Neural cell (in vitro differentiated cells): ENCODE data around the gene RAB3IL1. TPM values are rescaled to one million over a fixed set of nuclear protein-coding genes. Genes with fewer than 3 reads are reported as not detected.

Source experiments
- H2AFZ ChIP-seq: fragments of 200-600, 300-800 bp; sonication (generic), shearing (Covaris generic); 2 replicates; pipeline ENCODE4 v1.6.0; 2014; ENCODE audit warnings: low read depth, mild to moderate bottlenecking, antibody characterized with exemption, low read length, moderate library complexity
- H3F3A ChIP-seq: fragments of 200-600 bp; shearing (Covaris generic); 2 replicates; pipeline ENCODE4 v1.6.1; 2016; ENCODE audit warnings: mild to moderate bottlenecking, moderate library complexity, mixed read lengths, antibody characterized with exemption, low read length; ENCODE audit not compliant: insufficient read depth, poor library complexity, severe bottlenecking
- H3K27ac ChIP-seq: fragments of 200-600, 300-800 bp; sonication (generic), shearing (Covaris generic); 2 replicates; pipeline ENCODE4 v1.5.1; 2014; ENCODE audit warnings: mild to moderate bottlenecking, low read length, moderate library complexity
- H3K27me3 ChIP-seq: fragments of 300-800, 200-600 bp; sonication (generic), shearing (Covaris generic); 2 replicates; pipeline ENCODE4 v1.6.0; 2014; ENCODE audit warnings: mild to moderate bottlenecking, low read depth, low read length, moderate library complexity; ENCODE audit not compliant: insufficient read depth
- H3K36me3 ChIP-seq: fragments of 300-800, 200-600 bp; sonication (generic), shearing (Covaris generic); 2 replicates; pipeline ENCODE4 v1.5.1; 2014; ENCODE audit warnings: mild to moderate bottlenecking, antibody characterized with exemption, low read length, moderate library complexity; ENCODE audit not compliant: insufficient read depth
- H3K4me2 ChIP-seq: fragments of 300-800, 200-600 bp; sonication (generic), shearing (Covaris generic); 2 replicates; pipeline ENCODE4 v1.6.0; 2014; ENCODE audit warnings: mild to moderate bottlenecking, low read length
- H3K4me3 ChIP-seq: fragments of 300-800, 200-600 bp; sonication (generic), shearing (Covaris generic); 2 replicates; pipeline ENCODE4 v1.5.1; 2014; ENCODE audit warnings: mild to moderate bottlenecking, low read length, moderate library complexity
- H3K79me2 ChIP-seq: fragments of 200-600 bp; shearing (Covaris generic); replicated peaks from 2 replicates; pipeline ENCODE4 v1.6.0; 2014; ENCODE audit warnings: mild to moderate bottlenecking, low read length, moderate library complexity; ENCODE audit not compliant: insufficient read depth
- H3K9ac ChIP-seq: fragments of 300-800, 200-600 bp; sonication (generic), shearing (Covaris generic); 2 replicates; pipeline ENCODE4 v1.6.1; 2016; ENCODE audit warnings: mild to moderate bottlenecking, low read length, mixed read lengths
- H3K9me2 ChIP-seq: fragments of 200-600 bp; shearing (Covaris generic); 2 replicates; pipeline ENCODE4 v1.6.1; 2016; ENCODE audit warnings: mild to moderate bottlenecking, low read length, mixed read lengths; ENCODE audit not compliant: insufficient read depth
- H3K9me3 ChIP-seq: fragments of 200-600, 300-800 bp; sonication (generic), shearing (Covaris generic); 2 replicates; pipeline ENCODE4 v1.6.1; 2016; ENCODE audit warnings: mild to moderate bottlenecking, mixed run types, low read length, moderate library complexity, mixed read lengths
- H4K20me1 ChIP-seq: fragments of 200-600 bp; shearing (Covaris generic); 2 replicates; pipeline ENCODE4 v1.6.1; 2016; ENCODE audit warnings: mild to moderate bottlenecking, mixed run types; ENCODE audit not compliant: insufficient read depth
- EP300 ChIP-seq: fragments of 450-650 bp; conservative IDR thresholded peaks from 2 replicates; pipeline ENCODE4 v1.6.1; 2014; ENCODE audit warnings: antibody characterized with exemption, mild to moderate bottlenecking, moderate library complexity; ENCODE audit not compliant: poor library complexity, severe bottlenecking
- EZH2 ChIP-seq: fragments of 200-600, 300-800 bp; shearing (Covaris generic), sonication (generic); IDR thresholded peaks from 2 replicates; pipeline ENCODE4 v1.6.1; 2014; ENCODE audit warnings: antibody characterized with exemption, low read length, borderline replicate concordance, mild to moderate bottlenecking; ENCODE audit not compliant: insufficient read depth, poor library complexity, severe bottlenecking
- MXI1 ChIP-seq: fragments of 450-650 bp; conservative IDR thresholded peaks from 2 replicates; pipeline ENCODE4 v1.6.1; 2014; ENCODE audit warnings: antibody characterized with exemption, mild to moderate bottlenecking; ENCODE audit not compliant: poor library complexity, severe bottlenecking
- POLR2AphosphoS5 ChIP-seq: IDR thresholded peaks from 2 replicates; pipeline ENCODE4 v1.6.1; 2012
- RAD21 ChIP-seq: fragments of 450-650 bp; conservative IDR thresholded peaks from 2 replicates; pipeline ENCODE4 v1.6.1; 2014; ENCODE audit warnings: antibody characterized with exemption, mild to moderate bottlenecking, moderate library complexity
- SMC3 ChIP-seq: fragments of 450-650 bp; conservative IDR thresholded peaks from 2 replicates; pipeline ENCODE4 v1.6.1; 2014; ENCODE audit warnings: antibody characterized with exemption, mild to moderate bottlenecking, moderate library complexity; ENCODE audit not compliant: poor library complexity
- TAF1 ChIP-seq: IDR thresholded peaks from 2 replicates; pipeline ENCODE4 v1.6.1; 2012; ENCODE audit warnings: low read depth
- polyA plus RNA-seq: library from polyadenylated mRNA; depleted of rRNA; stranded (reverse); fragments of >200 nt; gene quantifications from 2 replicates; pipeline ENCODE4 v1.2.3, GENCODE V29; 2014
- TF ChIP-seq, protein P1 (sequence below): IDR thresholded peaks from 2 replicates; pipeline ENCODE4 v1.6.1; 2012; ENCODE audit warnings: borderline replicate concordance
- TF ChIP-seq, protein P2 (sequence below): fragments of 450-650 bp; IDR thresholded peaks from 2 replicates; pipeline ENCODE4 v1.5.1; 2014; ENCODE audit warnings: antibody characterized with exemption, mild to moderate bottlenecking, moderate library complexity; ENCODE audit not compliant: poor library complexity, severe bottlenecking

Gene RAB3IL1
- polyA plus RNA-seq, 1 donor from 2014 or later, result 1.6 TPM

DNA sequence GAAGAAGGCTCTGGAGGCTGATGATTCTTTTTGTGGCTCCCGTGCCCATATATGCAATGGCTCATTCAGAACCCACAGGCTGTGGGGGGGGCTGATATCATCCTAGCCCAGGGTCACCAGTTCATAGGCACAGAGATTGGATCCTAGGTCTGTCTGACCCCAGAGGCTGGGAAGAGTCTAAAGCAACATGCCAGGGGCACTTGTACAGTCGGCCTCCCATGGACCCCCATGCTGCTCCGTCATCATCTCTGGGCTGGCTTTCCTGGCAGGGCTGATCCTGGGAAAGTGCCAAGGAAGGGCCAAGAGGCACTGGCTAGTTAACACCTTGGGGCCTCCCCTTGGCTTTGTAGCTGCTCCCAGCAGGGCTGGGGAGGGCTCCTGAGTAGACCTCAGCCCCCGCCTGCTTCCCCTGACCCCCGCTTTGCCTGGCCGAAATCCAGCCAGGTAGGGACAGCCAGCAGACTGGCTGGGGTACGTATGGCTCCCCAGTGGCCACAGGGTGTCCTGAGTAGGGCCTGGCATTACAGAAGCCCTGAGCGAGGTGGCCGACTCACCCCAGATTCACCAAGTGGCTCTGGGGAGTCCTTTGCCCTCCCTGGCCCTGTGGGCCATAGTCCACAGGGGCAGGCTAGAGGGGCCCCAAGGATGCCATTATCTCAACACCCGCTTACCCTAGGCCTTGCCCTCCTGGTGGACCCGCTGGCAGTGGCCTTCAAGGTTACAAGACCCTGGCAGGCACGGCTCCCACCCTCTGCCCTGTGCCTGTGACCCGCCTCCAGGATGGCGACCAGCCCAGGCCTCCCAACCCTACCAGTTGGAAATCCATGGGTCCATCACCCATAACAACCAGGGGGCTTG is 48.6 kb downstream of the RAB3IL1 start:
- Histone ChIP-seq H3F3A (no peaks in the 10 kb centered on the region), H3K27ac (no peak overlapping the region), H3K79me2 (no peaks in the 10 kb centered on the region), H3K4me2 (no peak overlapping the region), H3K27me3 (no peaks in the 10 kb centered on the region), H3K9ac (no peak overlapping the region), H4K20me1 (no peaks in the 10 kb centered on the region), H2AFZ (no peak overlapping the region), H3K9me2 (no peaks in the 10 kb centered on the region), H3K9me3 (no peaks in the 10 kb centered on the region), H3K36me3 (peaks cover 8% of the 10 kb centered on the region), H3K4me3 (no peak overlapping the region)
- TF ChIP-seq POLR2AphosphoS5, result no peak
- no peak for TF ChIP-seq EP300
- no peak for TF ChIP-seq MXI1
- TF ChIP-seq, protein P1, sequence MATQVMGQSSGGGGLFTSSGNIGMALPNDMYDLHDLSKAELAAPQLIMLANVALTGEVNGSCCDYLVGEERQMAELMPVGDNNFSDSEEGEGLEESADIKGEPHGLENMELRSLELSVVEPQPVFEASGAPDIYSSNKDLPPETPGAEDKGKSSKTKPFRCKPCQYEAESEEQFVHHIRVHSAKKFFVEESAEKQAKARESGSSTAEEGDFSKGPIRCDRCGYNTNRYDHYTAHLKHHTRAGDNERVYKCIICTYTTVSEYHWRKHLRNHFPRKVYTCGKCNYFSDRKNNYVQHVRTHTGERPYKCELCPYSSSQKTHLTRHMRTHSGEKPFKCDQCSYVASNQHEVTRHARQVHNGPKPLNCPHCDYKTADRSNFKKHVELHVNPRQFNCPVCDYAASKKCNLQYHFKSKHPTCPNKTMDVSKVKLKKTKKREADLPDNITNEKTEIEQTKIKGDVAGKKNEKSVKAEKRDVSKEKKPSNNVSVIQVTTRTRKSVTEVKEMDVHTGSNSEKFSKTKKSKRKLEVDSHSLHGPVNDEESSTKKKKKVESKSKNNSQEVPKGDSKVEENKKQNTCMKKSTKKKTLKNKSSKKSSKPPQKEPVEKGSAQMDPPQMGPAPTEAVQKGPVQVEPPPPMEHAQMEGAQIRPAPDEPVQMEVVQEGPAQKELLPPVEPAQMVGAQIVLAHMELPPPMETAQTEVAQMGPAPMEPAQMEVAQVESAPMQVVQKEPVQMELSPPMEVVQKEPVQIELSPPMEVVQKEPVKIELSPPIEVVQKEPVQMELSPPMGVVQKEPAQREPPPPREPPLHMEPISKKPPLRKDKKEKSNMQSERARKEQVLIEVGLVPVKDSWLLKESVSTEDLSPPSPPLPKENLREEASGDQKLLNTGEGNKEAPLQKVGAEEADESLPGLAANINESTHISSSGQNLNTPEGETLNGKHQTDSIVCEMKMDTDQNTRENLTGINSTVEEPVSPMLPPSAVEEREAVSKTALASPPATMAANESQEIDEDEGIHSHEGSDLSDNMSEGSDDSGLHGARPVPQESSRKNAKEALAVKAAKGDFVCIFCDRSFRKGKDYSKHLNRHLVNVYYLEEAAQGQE, result no peak
- TF ChIP-seq, protein P2, sequence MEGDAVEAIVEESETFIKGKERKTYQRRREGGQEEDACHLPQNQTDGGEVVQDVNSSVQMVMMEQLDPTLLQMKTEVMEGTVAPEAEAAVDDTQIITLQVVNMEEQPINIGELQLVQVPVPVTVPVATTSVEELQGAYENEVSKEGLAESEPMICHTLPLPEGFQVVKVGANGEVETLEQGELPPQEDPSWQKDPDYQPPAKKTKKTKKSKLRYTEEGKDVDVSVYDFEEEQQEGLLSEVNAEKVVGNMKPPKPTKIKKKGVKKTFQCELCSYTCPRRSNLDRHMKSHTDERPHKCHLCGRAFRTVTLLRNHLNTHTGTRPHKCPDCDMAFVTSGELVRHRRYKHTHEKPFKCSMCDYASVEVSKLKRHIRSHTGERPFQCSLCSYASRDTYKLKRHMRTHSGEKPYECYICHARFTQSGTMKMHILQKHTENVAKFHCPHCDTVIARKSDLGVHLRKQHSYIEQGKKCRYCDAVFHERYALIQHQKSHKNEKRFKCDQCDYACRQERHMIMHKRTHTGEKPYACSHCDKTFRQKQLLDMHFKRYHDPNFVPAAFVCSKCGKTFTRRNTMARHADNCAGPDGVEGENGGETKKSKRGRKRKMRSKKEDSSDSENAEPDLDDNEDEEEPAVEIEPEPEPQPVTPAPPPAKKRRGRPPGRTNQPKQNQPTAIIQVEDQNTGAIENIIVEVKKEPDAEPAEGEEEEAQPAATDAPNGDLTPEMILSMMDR, result no peak

DNA sequence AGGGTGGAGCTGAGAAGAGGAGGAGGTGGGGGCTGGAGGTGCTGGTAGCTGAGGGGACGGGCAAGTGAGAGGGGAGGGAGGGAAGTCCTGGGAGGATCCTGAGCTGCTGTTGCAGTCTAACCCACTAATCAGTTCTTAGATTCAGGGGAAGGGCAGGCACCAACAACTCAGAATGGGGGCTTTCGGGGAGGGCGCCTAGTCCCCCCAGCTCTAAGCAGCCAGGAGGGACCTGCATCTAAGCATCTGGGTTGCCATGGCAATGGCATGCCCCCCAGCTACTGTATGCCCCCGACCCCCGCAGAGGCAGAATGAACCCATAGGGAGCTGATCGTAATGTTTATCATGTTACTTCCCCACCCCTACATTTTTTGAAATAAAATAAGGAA is 50.4 kb downstream of the RAB3IL1 start:
- Histone ChIP-seq H2AFZ (no peak overlapping the region), H3K36me3 (peaks cover 8% of the 10 kb centered on the region)
- TF ChIP-seq EP300 (no peak), EZH2 (no peak), SMC3 (no peak), POLR2AphosphoS5 (no peak), MXI1 (no peak), TAF1 (no peak), RAD21 (no peak)
- TF ChIP-seq, protein P2, result no peak
- TF ChIP-seq, protein P1, result no peak

More for the DNA sequence above, 50.4 kb downstream of the RAB3IL1 start:
- H3K9me3 ChIP-seq, result no peaks in the 10 kb centered on the region
- H3K9me2 ChIP-seq, result no peaks in the 10 kb centered on the region
- no peak overlapping the region for H3K27ac ChIP-seq
- H3K9ac ChIP-seq, result no peak overlapping the region
- no peaks in the 10 kb centered on the region for H3K27me3 ChIP-seq
- H3F3A ChIP-seq, result no peaks in the 10 kb centered on the region
- no peaks in the 10 kb centered on the region for H3K79me2 ChIP-seq
- H3K4me3 ChIP-seq, result no peak overlapping the region
- H3K4me2 ChIP-seq, result no peak overlapping the region
- no peaks in the 10 kb centered on the region for H4K20me1 ChIP-seq
